Muscle layer of colon (tissue), 2 donors: ENCODE results near the gene INMT.

Experiments
- H3K27ac ChIP-seq: one replicate; pipeline ENCODE4 v1.7.0; 2013; ENCODE audit warnings: low read depth, mild to moderate bottlenecking, low read length, moderate library complexity
- H3K27me3 ChIP-seq, 2 donors: one replicate each; pipeline ENCODE4 v1.7.0; 2013; ENCODE audit warnings: low read length in 2 of 2, mild to moderate bottlenecking in 2 of 2; ENCODE audit not compliant: insufficient read depth in 2 of 2, control insufficient read depth in 1 of 2
- H3K36me3 ChIP-seq: one replicate; pipeline ENCODE4 v1.7.0; 2013; ENCODE audit warnings: mild to moderate bottlenecking, low read length; ENCODE audit not compliant: insufficient read depth
- H3K4me1 ChIP-seq: one replicate; pipeline ENCODE4 v1.7.0; 2013; ENCODE audit warnings: mild to moderate bottlenecking, low read length; ENCODE audit not compliant: insufficient read depth
- H3K4me3 ChIP-seq, 2 donors: one replicate each; pipeline ENCODE4 v1.7.0; 2013; ENCODE audit warnings: low read length in 2 of 2, low read depth in 1 of 2, mild to moderate bottlenecking in 1 of 2, moderate library complexity in 1 of 2
- H3K9ac ChIP-seq: one replicate; pipeline ENCODE4 v1.7.0; 2013; ENCODE audit warnings: low read length
- H3K9me3 ChIP-seq: one replicate; pipeline ENCODE4 v1.7.0; 2013; ENCODE audit warnings: mild to moderate bottlenecking, low read length
- donor health status: abdominal sarcoma.
- donor health status: Adenocarcinoma of cecum.

INMT gene

DNA sequence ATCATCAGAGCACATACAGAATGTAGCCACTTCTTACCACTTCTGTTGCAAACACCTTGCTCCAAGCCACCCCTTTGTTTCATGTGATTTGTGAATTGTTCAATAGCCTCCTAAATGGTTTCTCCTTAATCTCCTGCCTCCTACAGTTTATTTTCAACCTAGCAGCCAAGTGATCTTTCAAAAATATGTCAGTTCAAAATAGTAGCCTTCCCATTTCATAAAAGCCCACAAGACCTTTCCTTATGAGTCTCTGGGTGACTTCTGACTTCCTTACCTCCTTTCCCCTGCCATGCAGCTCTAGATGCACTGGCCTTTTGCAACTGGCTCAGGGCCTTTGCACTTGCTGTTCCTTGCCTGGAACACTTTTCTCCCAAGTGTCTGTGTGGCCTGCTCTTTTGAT lies 24.1 kb downstream of the INMT start:
- H3K4me3 ChIP-seq = no peak overlapping the region
- peaks cover 6% of the 10 kb centered on the region for H3K36me3 ChIP-seq
- peaks cover 40% of the 10 kb centered on the region for H3K4me1 ChIP-seq
- no peak overlapping the region for H3K27ac ChIP-seq
- H3K27me3 ChIP-seq = no peaks in the 10 kb centered on the region
- H3K9ac ChIP-seq = no peak overlapping the region
- no peaks in the 10 kb centered on the region for H3K9me3 ChIP-seq

DNA sequence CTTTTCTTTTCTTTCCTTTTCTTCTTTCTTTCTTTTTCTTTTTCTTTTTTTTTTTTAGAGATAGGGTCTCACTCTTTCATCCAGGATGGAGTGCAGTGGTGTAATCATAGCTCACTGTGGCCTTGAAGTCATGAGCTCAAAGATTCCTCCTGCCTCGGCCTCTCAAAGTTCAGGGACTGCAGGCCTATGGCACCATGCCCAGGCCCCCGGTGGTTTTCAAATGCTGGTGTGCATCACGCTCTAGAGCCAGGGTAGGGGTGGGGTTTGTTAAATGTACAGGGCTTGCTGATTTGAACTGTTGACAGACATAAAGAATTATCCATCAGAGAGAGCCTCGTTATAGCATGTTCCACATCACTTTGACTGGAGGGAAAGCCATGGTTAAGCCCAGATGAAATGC lies 25.0 kb downstream of the INMT start:
- Histone ChIP-seq H3K27ac (no peak overlapping the region), H3K9me3 (no peaks in the 10 kb centered on the region), H3K9ac (no peak overlapping the region), H3K4me1 (peaks cover 44% of the 10 kb centered on the region), H3K4me3 (no peak overlapping the region), H3K27me3 (no peaks in the 10 kb centered on the region), H3K36me3 (peaks cover 7% of the 10 kb centered on the region)

DNA sequence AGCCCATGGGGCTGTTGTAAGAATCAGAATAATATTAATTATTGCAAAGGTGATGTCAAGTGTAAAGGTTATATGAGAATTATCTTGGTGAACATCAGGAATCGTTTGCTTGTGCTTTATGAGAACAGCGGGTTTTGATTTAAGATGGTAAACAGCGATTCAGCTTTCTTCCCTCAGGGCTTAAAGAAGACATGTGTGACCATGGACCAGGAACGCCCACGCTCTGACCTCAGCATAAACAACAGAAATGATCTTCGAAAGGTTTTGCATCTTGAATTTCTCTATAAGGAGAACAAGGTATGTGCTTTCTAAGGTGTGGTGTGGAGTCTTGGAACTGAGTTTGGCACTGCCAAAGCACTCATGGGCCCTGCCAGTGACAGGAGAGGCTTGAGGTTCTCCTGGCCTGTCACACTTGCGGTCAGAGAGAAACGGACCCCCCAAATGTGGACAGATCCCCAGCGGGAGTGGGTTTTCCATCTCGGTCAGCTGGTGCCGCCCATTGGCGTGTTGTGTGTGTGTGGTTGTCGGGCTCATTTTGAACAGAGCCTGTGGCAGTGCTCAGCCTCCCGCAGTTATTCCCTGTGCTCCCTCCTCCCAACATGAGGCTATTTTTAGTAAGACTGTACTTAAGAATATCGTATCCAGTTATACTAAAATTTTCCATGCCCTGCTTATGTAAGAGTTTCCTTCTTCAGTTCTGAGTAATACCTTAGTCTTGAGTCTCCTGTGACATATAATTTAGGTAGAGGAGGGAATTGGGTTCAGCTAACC lies 26.5 kb downstream of the INMT start:
- Histone ChIP-seq H3K27ac (peak overlapping the region; percentile 44), H3K27me3 (no peaks in the 10 kb centered on the region), H3K9me3 (no peaks in the 10 kb centered on the region), H3K36me3 (peaks cover 22% of the 10 kb centered on the region), H3K9ac (peak overlapping the region; percentile 10), H3K4me1 (peaks cover 35% of the 10 kb centered on the region), H3K4me3 (no peak overlapping the region)

DNA sequence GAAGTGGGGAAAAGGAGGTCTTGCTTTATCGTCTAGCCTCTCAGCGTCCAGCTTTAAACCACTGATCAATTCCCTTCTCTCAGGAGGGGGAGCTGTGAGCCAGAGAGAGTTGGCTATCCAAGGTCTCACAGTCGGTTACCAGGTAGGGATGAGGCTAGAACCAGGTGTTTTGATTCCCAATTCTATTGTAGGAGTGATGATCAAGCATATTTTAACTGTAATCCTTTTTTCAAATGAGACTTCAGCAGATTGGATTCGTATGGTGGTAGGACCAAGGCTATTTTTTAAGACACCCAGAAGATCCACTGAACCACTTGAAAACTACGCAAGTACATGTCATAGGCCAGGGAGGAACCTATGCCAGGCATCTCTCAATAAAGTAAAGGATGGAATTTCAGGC lies 27.6 kb downstream of the INMT start:
- peaks cover 35% of the 10 kb centered on the region for H3K4me1 ChIP-seq
- no peaks in the 10 kb centered on the region for H3K9me3 ChIP-seq
- H3K4me3 ChIP-seq = no peak overlapping the region
- no peak overlapping the region for H3K9ac ChIP-seq
- no peaks in the 10 kb centered on the region for H3K27me3 ChIP-seq
- H3K36me3 ChIP-seq = peaks cover 33% of the 10 kb centered on the region
- H3K27ac ChIP-seq = no peak overlapping the region

DNA sequence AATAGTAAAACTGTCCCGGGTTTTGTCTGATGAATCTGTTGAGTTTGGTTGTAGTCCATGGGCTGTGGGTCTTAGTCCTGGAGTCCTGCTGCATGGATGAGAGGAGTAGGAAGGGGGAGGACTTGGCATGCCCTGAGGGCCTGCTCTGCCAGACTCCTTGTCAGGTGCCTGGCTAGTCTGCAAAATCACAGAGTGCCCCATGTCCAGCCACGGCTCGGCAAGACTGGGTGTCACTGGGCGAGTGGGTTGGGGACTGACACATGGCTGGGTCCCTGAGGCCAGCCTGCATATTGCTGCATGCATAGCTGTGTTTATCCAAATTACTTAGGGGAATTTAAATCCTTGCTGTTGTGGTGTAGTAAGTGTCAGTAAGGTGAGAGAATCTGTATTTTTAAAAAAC lies 29.0 kb downstream of the INMT start:
- Histone ChIP-seq H3K27ac (no peak overlapping the region), H3K9ac (no peak overlapping the region), H3K27me3 (no peaks in the 10 kb centered on the region), H3K4me1 (peaks cover 35% of the 10 kb centered on the region), H3K36me3 (peaks cover 45% of the 10 kb centered on the region), H3K9me3 (no peaks in the 10 kb centered on the region), H3K4me3 (no peak overlapping the region)

DNA sequence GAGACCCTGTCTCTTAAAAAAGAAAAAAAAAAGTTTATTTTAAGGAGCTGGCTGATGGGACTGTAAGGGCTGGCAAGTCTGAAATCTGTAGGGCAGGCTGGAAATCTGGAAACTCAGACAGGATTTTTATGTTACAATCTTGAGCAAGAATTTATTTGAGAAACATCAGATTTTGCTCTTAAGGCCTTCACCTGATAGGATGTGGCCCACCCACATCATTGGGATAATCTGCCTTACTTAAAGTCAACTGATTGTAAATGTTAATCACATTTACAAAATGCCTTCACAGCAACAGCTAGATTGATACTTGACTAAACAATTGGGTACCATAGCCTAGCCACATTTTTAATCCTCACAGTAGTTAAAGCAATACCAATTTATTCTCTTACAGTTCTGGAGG lies 30.8 kb downstream of the INMT start:
- H3K9me3 ChIP-seq = no peaks in the 10 kb centered on the region
- no peak overlapping the region for H3K27ac ChIP-seq
- H3K36me3 ChIP-seq = peaks cover 52% of the 10 kb centered on the region
- no peak overlapping the region for H3K4me3 ChIP-seq
- no peaks in the 10 kb centered on the region for H3K27me3 ChIP-seq
- H3K9ac ChIP-seq = no peak overlapping the region
- peaks cover 29% of the 10 kb centered on the region for H3K4me1 ChIP-seq

DNA sequence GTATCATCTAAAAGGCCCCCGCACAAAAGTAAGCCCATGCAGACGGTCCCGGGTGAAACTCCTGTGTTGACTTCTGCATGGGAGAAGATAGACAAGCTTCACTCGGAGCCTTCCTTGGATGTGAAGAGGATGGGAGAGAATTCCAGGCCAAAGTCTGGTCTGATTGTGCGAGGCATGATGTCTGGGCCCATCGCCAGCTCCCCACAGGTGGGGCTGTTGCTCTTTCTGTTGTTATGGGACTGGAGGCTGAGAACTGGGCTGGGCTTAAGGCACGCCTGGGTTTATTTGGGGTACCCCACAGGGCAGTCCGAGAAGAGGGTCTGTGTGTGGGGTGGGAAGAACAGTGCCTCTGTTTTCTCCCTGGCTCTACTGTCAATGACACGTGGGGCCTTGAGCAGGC lies 33.9 kb downstream of the INMT start:
- peaks cover 10% of the 10 kb centered on the region for H3K4me1 ChIP-seq
- H3K27me3 ChIP-seq = no peaks in the 10 kb centered on the region
- no peak overlapping the region for H3K4me3 ChIP-seq
- H3K27ac ChIP-seq = no peak overlapping the region
- H3K9ac ChIP-seq = no peak overlapping the region
- peaks cover 63% of the 10 kb centered on the region for H3K36me3 ChIP-seq
- H3K9me3 ChIP-seq = no peaks in the 10 kb centered on the region

DNA sequence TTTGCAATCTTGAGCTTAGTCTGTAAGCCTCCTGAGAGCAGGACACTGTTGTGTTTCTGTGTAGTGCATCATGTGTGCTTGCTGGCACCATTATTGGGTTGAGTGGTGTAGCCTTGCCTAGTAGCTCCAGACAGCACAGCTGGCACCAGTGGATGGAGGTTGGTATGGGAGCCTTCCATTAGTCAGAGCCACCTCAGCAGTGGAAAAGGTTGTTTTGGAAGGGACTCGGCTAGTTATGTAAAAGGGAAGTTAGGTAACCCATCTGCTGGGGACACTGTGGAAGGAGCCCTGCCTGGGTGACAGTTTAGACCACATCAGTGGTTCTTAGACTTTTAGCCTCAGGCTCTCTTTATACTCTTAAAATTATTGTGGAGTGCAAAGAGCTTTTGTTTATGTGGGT lies 35.6 kb downstream of the INMT start:
- no peak overlapping the region for H3K4me3 ChIP-seq
- H3K9me3 ChIP-seq = no peaks in the 10 kb centered on the region
- H3K27ac ChIP-seq = no peak overlapping the region
- no peaks in the 10 kb centered on the region for H3K27me3 ChIP-seq
- H3K4me1 ChIP-seq = peaks cover 4% of the 10 kb centered on the region
- no peak overlapping the region for H3K9ac ChIP-seq
- peaks cover 62% of the 10 kb centered on the region for H3K36me3 ChIP-seq

DNA sequence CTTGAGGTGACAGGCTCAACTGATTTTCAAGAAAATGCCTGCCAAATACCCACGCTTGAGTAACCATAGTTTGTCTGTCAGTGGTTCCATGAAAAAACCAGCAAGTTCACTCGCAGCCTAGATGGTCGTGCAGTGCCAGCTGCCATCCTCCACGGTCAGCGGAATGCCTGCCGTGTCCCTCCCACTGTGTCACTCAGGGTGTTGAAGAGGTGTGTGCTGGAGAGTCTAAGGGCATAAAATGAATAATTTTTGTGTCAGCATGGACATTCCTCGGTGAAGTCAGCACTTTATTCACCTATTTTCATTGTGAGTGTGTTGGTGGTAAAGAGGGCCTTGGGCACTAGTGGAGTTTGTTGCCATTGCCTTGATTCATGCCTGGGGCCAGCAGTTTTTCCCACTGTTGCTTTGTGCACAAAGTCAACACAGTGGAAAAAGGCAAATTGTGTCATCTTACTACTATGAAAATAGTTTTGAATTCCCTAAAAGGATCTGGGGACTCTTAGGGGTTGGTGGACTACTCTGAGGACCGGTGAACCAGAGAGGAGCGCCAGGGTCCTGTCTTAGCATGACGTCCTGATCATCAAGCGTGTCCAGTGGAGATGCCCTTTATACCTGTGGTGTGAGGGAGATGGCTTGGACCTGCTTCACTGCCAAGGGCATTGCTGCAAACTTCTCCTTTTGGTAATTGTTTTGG lies 36.9 kb downstream of the INMT start:
- H3K9me3 ChIP-seq = no peaks in the 10 kb centered on the region
- H3K4me1 ChIP-seq = peaks cover 4% of the 10 kb centered on the region
- no peak overlapping the region for H3K9ac ChIP-seq
- H3K27ac ChIP-seq = no peak overlapping the region
- H3K4me3 ChIP-seq = no peak overlapping the region
- peaks cover 49% of the 10 kb centered on the region for H3K36me3 ChIP-seq
- no peaks in the 10 kb centered on the region for H3K27me3 ChIP-seq

DNA sequence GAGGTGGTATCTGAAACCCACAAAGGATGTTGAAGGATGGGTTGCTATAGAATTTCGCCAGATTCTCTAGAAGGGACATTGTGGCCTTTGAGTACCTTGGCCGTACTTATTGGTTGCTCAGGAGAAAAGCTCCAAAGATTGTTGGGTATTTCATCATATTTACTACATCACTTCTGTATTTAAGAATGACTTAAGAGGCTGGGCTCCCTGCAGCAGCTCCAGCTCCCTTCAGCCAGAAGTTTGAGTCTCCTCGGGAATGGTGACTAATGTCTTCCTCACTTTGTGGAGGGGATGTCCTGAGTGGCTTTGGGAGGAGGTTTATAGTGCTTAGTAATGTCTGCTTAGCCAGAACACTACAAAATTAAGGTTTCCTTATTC lies 37.4 kb downstream of the INMT start:
- Histone ChIP-seq H3K9me3 (no peaks in the 10 kb centered on the region), H3K4me3 (no peak overlapping the region), H3K4me1 (peaks cover 4% of the 10 kb centered on the region), H3K27ac (no peak overlapping the region), H3K36me3 (peaks cover 44% of the 10 kb centered on the region), H3K9ac (no peak overlapping the region), H3K27me3 (no peaks in the 10 kb centered on the region)

DNA sequence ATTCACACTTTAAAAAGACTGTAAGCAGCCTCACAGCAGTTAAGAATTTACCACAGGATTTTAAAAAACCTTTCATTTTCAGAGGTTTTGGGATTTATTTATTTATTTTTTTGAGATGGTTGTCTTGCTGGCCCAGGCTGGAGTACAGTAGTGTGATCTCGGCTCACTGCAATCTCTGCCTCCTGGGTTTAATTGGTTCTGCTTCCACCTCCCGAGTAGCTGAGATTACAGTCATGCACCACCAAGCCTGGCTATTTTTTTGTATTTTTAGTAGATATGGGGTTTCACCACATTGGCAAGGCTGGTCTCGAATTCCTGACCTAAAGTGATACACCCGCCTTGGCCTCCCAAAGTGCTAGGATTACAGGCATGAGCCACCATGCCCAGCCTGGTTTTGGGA lies 38.4 kb downstream of the INMT start:
- Histone ChIP-seq H3K9ac (no peak overlapping the region), H3K27ac (no peak overlapping the region), H3K9me3 (no peaks in the 10 kb centered on the region), H3K4me3 (no peak overlapping the region), H3K4me1 (peaks cover 8% of the 10 kb centered on the region), H3K36me3 (peaks cover 35% of the 10 kb centered on the region), H3K27me3 (no peaks in the 10 kb centered on the region)

DNA sequence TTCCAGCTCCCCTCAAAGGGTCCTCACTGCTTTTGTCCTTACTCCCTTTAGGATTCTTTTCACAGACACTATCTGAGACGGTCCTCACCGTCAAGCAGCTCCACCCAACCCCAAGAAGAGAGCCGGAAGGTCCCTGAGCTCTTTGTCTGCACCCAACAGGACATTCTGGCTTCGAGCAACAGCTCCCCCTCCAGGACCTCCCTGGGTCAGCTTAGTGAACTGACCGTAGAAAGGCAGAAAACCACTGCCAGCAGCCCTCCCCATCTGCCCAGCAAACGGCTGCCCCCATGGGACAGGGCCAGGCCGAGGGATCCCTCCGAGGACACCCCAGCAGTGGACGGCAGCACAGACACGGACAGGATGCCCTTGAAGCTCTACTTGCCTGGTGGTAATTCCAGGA lies 39.2 kb downstream of the INMT start:
- no peak overlapping the region for H3K4me3 ChIP-seq
- H3K27me3 ChIP-seq = no peaks in the 10 kb centered on the region
- H3K9ac ChIP-seq = no peak overlapping the region
- no peaks in the 10 kb centered on the region for H3K9me3 ChIP-seq
- H3K27ac ChIP-seq = no peak overlapping the region
- peaks cover 16% of the 10 kb centered on the region for H3K4me1 ChIP-seq
- H3K36me3 ChIP-seq = peaks cover 27% of the 10 kb centered on the region
